VCaP (cell line): ENCODE measurements around the gene EED.

Experiments
- H3K27ac ChIP-seq: fragments of 450-650 bp; 2 replicates; pipeline ENCODE4 v1.5.1; 2017
- CTCF ChIP-seq: fragments of 450-650 bp; conservative IDR thresholded peaks from 2 replicates; pipeline ENCODE4 v1.5.1; 2017; ENCODE audit warnings: mild to moderate bottlenecking, moderate library complexity

Gene EED

GRCh38 chr11:86256608-86257007 is 12.1 kb downstream of the EED start:
- H3K27ac ChIP-seq, result no peak overlapping the region
- no peak for TF ChIP-seq CTCF

- H3K27ac ChIP-seq, result no peak overlapping the region
- no peak for TF ChIP-seq CTCF
Observed at GRCh38 chr11:86257446-86257845, 12.9 kb downstream of the EED start.

GRCh38 chr11:86259730-86260129 is 15.2 kb downstream of the EED start:
- H3K27ac ChIP-seq, result no peak overlapping the region
- TF ChIP-seq CTCF, result no peak

- no peak for TF ChIP-seq CTCF
- no peak overlapping the region for H3K27ac ChIP-seq
Observed at GRCh38 chr11:86261328-86261727, 16.8 kb downstream of the EED start.

- no peak for TF ChIP-seq CTCF
- H3K27ac ChIP-seq, result no peak overlapping the region
Observed at GRCh38 chr11:86262387-86262786, 17.8 kb downstream of the EED start.

- TF ChIP-seq CTCF, result no peak
- no peak overlapping the region for H3K27ac ChIP-seq
Observed at GRCh38 chr11:86264649-86265048, 20.1 kb downstream of the EED start.

GRCh38 chr11:86265194-86265593 is 20.6 kb downstream of the EED start:
- no peak for TF ChIP-seq CTCF
- H3K27ac ChIP-seq, result no peak overlapping the region

- H3K27ac ChIP-seq, result no peak overlapping the region
- TF ChIP-seq CTCF, result no peak
Observed at GRCh38 chr11:86269645-86270044, 25.1 kb downstream of the EED start.
